Gastrocnemius medialis (tissue), 4 donors: ENCODE measurements around the gene PKHD1. TPM values are rescaled to one million over a fixed set of nuclear protein-coding genes. Genes with fewer than 3 reads are reported as not detected.

Experiments used
- ATAC-seq, 2 donors: fragments of 150-250 bp; one replicate each; pipeline ENCODE4 v1.9.1; 2016
- DNase-seq, 2 donors: peaks; one replicate each; pipeline ENCODE4 v3.0.0-alpha.2; 2019
- H3K27ac ChIP-seq, 4 donors: fragments of 200-600 bp; sonication (generic); 1 replicate in 1 of 4; 2 replicates in 3 of 4; pipeline ENCODE4 v1.5.1; 2016 to 2018; ENCODE audit warnings: mild to moderate bottlenecking in 2 of 4, moderate library complexity in 1 of 4
- H3K27me3 ChIP-seq, 3 donors: fragments of 200-600 bp; sonication (generic) in 2 of 3; 1 replicate in 1 of 3; 2 replicates in 2 of 3; pipeline versions ENCODE4 v1.5.1 to v1.6.0; 2016 to 2019; ENCODE audit warnings: mild to moderate bottlenecking in 1 of 3, moderate library complexity in 1 of 3
- H3K36me3 ChIP-seq, 2 donors: fragments of 200-600 bp; sonication (generic) in 1 of 2; one replicate each; pipeline ENCODE4 v1.5.1; 2017 to 2018
- H3K4me1 ChIP-seq, 2 donors: fragments of 200-600 bp; sonication (generic) in 1 of 2; one replicate each; pipeline ENCODE4 v1.5.1; 2016 to 2017; ENCODE audit warnings: mild to moderate bottlenecking in 2 of 2
- H3K4me3 ChIP-seq, 4 donors: fragments of 200-600 bp; sonication (generic) in 3 of 4; 1 replicate in 1 of 4; 2 replicates in 3 of 4; pipeline ENCODE4 v1.5.1; 2016 to 2019; ENCODE audit warnings: mild to moderate bottlenecking in 2 of 4
- H3K9me3 ChIP-seq, 3 donors: fragments of 200-600 bp; sonication (generic) in 2 of 3; 1 replicate in 1 of 3; 2 replicates in 2 of 3; pipeline ENCODE4 v1.5.1; 2016 to 2019
- POLR2A ChIP-seq, 2 donors: fragments of 450-650 bp; IDR thresholded peaks; one replicate each; pipeline ENCODE4 v1.6.1; 2017; ENCODE audit warnings: antibody characterized with exemption in 2 of 2, mild to moderate bottlenecking in 2 of 2, moderate library complexity in 2 of 2
- in situ Hi-C, 4 donors: fragments of 200-750 bp; cut with MboI; loops; one replicate each; pipeline versions ENCODE4 v1.15.0 to v1.8.0; 2017; ENCODE audit warnings: low sequenced_read_pairs in 4 of 4
- intact Hi-C: fragments of 100-400 bp; cut with DNase I; formaldehyde crosslinking; loops from one replicate; pipeline ENCODE4 v1.15.1; 2023; ENCODE audit warnings: low total_unique reads
- total RNA-seq, 4 donors: library from RNA; depleted of rRNA; stranded (reverse); fragments of >200 nt; gene quantifications; one replicate each; pipeline versions ENCODE4 v1.1.0 to v1.2.3, GENCODE V29; 2016
- TF ChIP-seq, protein P1 (sequence below), 5 experiments: fragments of 450-650 bp in 3 of 5; fragments of 200-600 bp in 2 of 5; sonication (generic) in 2 of 5; IDR thresholded peaks in 4 of 5; conservative IDR thresholded peaks in 1 of 5; 1 replicate in 4 of 5; 2 replicates in 1 of 5; pipeline ENCODE4 v1.5.1; 2016 to 2019; ENCODE audit warnings: antibody characterized with exemption in 5 of 5, mild to moderate bottlenecking in 3 of 5, moderate library complexity in 3 of 5

PKHD1 gene
- total RNA-seq, 4 donors from 2014 or later: 0.02 to 0.05 (median 0.02) TPM; not detected in 1

- no peaks in the 10 kb centered on the region for H3K9me3 ChIP-seq
- intact Hi-C loops (loop anchor here (10.0 kb wide), 1 partner anchor 370 kb away; no protein-coding TSS in a partner anchor), in situ Hi-C loops (no loop called here)
- H3K27ac ChIP-seq: peak overlapping the region; percentile 74 to 83 (median 78)
- ATAC-seq (no peak), DNase-seq (no peak)
- TF ChIP-seq POLR2A (IDR thresholded peaks at IDR 0.05): no peak
- TF ChIP-seq, protein P1, sequence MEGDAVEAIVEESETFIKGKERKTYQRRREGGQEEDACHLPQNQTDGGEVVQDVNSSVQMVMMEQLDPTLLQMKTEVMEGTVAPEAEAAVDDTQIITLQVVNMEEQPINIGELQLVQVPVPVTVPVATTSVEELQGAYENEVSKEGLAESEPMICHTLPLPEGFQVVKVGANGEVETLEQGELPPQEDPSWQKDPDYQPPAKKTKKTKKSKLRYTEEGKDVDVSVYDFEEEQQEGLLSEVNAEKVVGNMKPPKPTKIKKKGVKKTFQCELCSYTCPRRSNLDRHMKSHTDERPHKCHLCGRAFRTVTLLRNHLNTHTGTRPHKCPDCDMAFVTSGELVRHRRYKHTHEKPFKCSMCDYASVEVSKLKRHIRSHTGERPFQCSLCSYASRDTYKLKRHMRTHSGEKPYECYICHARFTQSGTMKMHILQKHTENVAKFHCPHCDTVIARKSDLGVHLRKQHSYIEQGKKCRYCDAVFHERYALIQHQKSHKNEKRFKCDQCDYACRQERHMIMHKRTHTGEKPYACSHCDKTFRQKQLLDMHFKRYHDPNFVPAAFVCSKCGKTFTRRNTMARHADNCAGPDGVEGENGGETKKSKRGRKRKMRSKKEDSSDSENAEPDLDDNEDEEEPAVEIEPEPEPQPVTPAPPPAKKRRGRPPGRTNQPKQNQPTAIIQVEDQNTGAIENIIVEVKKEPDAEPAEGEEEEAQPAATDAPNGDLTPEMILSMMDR (IDR thresholded peaks at IDR 0.05 in 4 of 5, conservative IDR thresholded peaks at IDR 0.05 in 1 of 5): no peak
- H3K36me3 ChIP-seq: no peaks in the 10 kb centered on the region
- peaks cover 30 to 35% of the 10 kb centered on the region in 2 donors for H3K4me1 ChIP-seq
- no peaks in the 10 kb centered on the region for H3K27me3 ChIP-seq
- H3K4me3 ChIP-seq: no peak overlapping the region
Measured at GRCh38 chr6:52135217-52135616, 47.8 kb upstream of the PKHD1 start.

- no peak for TF ChIP-seq POLR2A (IDR thresholded peaks at IDR 0.05)
- TF ChIP-seq, protein P1 (IDR thresholded peaks at IDR 0.05 in 4 of 5, conservative IDR thresholded peaks at IDR 0.05 in 1 of 5): no peak
- no peaks in the 10 kb centered on the region for H3K27me3 ChIP-seq
- H3K36me3 ChIP-seq: no peaks in the 10 kb centered on the region
- H3K4me1 ChIP-seq: peaks cover 20 to 25% of the 10 kb centered on the region in 2 donors
- DNase-seq (no peak), ATAC-seq (no peak)
- no peak overlapping the region for H3K27ac ChIP-seq
- intact Hi-C loops: loop anchor here (10.0 kb wide), 1 partner anchor 371 kb away; no protein-coding TSS in a partner anchor
- no peaks in the 10 kb centered on the region for H3K9me3 ChIP-seq
- H3K4me3 ChIP-seq: no peak overlapping the region
- in situ Hi-C loops: no loop called here
Measured at GRCh38 chr6:52134011-52134410, 46.6 kb upstream of the PKHD1 start.

DNA sequence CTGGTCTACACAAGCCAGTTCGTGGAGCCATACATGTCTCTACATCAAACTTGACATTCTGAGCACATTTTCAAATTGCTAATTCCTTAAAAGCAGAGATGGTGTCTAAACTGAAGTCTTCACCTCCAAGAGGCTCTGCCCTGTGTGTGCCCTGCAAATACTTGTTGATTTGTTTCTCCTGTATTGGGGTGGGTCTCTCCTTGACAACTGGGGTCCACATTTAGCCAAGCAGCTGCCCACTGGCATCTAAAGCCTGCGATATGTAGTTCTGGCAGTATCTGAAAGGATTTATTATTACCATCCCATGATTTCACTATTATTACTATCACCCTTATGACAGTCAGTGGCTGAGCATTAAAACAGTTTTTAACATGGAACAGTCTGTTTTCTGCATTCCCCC is 45.9 kb upstream of the PKHD1 start:
- DNase-seq: no peak
- in situ Hi-C loops (no loop called here), intact Hi-C loops (loop anchor here (10.0 kb wide), 1 partner anchor 371 kb away; no protein-coding TSS in a partner anchor)
- TF ChIP-seq, protein P1 (IDR thresholded peaks at IDR 0.05 in 4 of 5, conservative IDR thresholded peaks at IDR 0.05 in 1 of 5): no peak
- TF ChIP-seq POLR2A (IDR thresholded peaks at IDR 0.05): no peak
- Histone ChIP-seq H3K27me3 (no peaks in the 10 kb centered on the region), H3K27ac (no peak overlapping the region), H3K4me3 (no peak overlapping the region), H3K9me3 (no peaks in the 10 kb centered on the region), H3K36me3 (no peaks in the 10 kb centered on the region), H3K4me1 (peaks cover 16 to 21% of the 10 kb centered on the region in 2 donors)
- ATAC-seq: no peak

GRCh38 chr6:52132292-52132691 is 44.9 kb upstream of the PKHD1 start:
- in situ Hi-C loops (no loop called here), intact Hi-C loops (loop anchor here (10.0 kb wide), 1 partner anchor 373 kb away; no protein-coding TSS in a partner anchor)
- Histone ChIP-seq H3K27me3 (no peaks in the 10 kb centered on the region), H3K9me3 (no peaks in the 10 kb centered on the region), H3K36me3 (no peaks in the 10 kb centered on the region), H3K4me3 (no peak overlapping the region), H3K27ac (no peak overlapping the region), H3K4me1 (peaks cover 11 to 20% of the 10 kb centered on the region in 2 donors)
- ATAC-seq (no peak), DNase-seq (no peak)
- TF ChIP-seq, protein P1 (IDR thresholded peaks at IDR 0.05 in 4 of 5, conservative IDR thresholded peaks at IDR 0.05 in 1 of 5): no peak
- no peak for TF ChIP-seq POLR2A (IDR thresholded peaks at IDR 0.05)

DNA sequence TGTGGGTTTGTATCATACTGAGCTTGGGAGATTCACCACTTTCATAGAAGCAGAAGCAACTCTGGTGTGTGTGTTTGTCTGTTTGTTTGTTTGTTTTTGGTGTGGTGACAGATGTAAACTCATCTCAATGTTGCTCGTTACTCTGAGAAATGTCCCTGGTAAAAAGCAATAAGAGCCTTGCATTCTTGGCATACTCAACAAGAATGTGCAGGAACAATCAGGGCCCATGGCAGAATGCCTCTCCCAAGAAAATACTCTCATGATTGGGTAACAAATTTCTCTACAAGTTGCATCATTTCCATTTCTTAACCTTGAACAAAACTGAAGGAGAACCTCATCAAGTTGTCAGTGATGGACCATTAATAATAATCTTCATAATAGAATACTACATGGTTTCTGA is 43.0 kb upstream of the PKHD1 start:
- DNase-seq (no peak), ATAC-seq (no peak)
- TF ChIP-seq, protein P1 (IDR thresholded peaks at IDR 0.05 in 4 of 5, conservative IDR thresholded peaks at IDR 0.05 in 1 of 5): no peak
- no peak for TF ChIP-seq POLR2A (IDR thresholded peaks at IDR 0.05)
- H3K9me3 ChIP-seq: no peaks in the 10 kb centered on the region
- intact Hi-C loops: loop anchor here (10.0 kb wide), 1 partner anchor 374 kb away; no protein-coding TSS in a partner anchor
- no peaks in the 10 kb centered on the region for H3K27me3 ChIP-seq
- no peaks in the 10 kb centered on the region for H3K36me3 ChIP-seq
- no peak overlapping the region for H3K4me3 ChIP-seq
- in situ Hi-C loops: no loop called here
- H3K4me1 ChIP-seq: peaks cover 1 to 24% of the 10 kb centered on the region in 2 donors
- no peak overlapping the region for H3K27ac ChIP-seq
